AG09309 (cell line): ENCODE data around the gene RBP2.

Experiments
- DNase-seq: peaks from one replicate; pipeline ENCODE4 v3.0.0-alpha.2; 2010; ENCODE audit warnings: low read depth
- H3K4me3 ChIP-seq: 2 replicates; pipeline ENCODE4 v1.5.1; 2011; ENCODE audit warnings: mild to moderate bottlenecking, low read depth, low read length, moderate library complexity; ENCODE audit not compliant: control insufficient read depth
- CTCF ChIP-seq: IDR thresholded peaks from 2 replicates; pipeline ENCODE4 v1.5.1; 2011; ENCODE audit warnings: mild to moderate bottlenecking, low read depth, low read length, inconsistent platforms; ENCODE audit not compliant: insufficient read depth, control insufficient read depth; ENCODE audit errors: missing control alignments

RBP2 gene

DNA sequence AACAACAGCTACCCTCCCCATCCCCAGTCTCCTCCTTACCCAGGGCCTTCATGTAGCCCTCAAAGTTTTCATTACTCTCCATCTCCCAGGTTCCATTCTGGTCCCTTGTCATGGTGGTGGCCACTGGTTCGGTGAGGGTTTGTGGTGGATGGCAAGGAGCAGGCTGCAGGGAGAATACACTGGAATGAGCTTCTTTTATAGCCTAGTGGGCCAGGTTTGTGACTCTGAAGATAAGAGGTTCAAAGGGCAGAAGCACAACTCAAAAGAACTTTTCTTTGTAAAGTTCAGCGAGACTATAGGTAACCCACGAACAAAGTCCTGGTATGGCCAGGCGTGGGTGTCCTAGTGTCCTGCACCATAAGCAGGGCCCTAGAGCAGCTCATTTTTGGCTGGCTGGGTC lies at the start of gene RBP2:
TSS of gene RBP2 (minus strand) at position 169 of the 400 bp plus-strand sequence. CDS start at position 112, 57 bp downstream.
- DNase-seq: no peak

GRCh38 chr3:139524841-139525636 lies 48.7 kb upstream of the RBP2 start:
- no peak for DNase-seq
- H3K4me3 ChIP-seq: no peak overlapping the region
- no peak for TF ChIP-seq CTCF

More for the DNA sequence above, at the start of gene RBP2:
- no peak for TF ChIP-seq CTCF
- no peak within 1 kb of the TSS for H3K4me3 ChIP-seq

DNA sequence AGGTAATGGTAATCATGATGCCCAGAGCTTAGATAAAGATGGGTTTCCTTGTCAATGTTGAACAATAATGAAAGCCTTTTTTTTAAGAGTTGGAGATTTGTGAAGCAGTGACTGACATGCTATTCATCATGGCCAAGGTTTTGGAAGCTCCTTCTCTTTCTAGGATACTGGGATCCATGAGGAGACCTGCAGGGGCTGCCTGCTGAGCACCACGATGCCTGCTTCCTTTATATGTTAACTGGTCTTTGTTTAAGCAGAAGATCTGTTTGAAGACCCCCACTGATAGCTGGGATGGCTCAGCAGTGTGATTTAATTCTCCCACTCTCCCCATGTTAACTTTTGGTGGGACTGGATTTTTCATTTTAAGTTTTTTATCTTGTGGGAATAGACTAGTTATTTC lies 47.4 kb upstream of the RBP2 start:
- DNase-seq: no peak
- no peak overlapping the region for H3K4me3 ChIP-seq
- TF ChIP-seq CTCF: no peak

- no peak for TF ChIP-seq CTCF
- no peak for DNase-seq
- no peak overlapping the region for H3K4me3 ChIP-seq
Observed at GRCh38 chr3:139523166-139523565, 46.9 kb upstream of the RBP2 start.

DNA sequence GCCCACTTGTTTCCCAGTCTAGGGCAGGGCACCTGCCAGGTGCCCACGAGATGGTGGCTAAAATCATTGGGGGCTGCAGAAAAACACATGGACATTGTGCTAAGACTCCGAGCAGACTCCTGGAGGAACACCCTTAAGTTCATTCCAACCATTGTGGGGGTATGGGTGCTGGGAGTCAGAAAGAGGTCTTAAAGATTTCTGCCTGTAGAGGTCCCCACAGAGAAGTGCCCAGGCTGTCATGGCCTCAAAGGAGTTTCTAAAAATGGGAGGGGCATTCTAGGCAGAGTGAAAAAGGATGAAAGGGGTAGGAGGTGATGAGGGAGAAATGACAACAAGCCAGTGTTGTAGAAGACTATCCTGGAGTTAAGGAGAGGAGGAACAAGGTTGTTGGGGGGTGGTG lies 46.1 kb upstream of the RBP2 start:
- H3K4me3 ChIP-seq: no peak overlapping the region
- TF ChIP-seq CTCF: no peak
- no peak for DNase-seq

DNA sequence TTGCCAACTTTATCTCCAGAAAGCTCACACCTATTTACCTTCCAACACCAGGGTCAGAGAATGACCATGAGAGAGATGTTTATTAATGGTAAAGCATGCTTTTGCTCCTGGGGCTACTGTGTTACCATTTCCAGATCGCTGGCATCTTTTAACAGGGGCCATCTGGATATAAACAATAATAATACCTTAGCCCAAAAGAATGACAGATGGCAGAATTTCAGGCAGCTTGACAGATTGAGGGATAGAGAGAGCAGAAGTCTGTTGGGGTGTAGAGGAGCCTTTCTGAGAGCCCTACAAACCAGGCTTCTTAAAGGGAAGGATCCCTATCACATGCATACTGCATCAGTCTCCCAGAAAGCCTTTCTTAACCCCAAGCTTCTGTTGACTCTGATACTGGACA lies 45.5 kb upstream of the RBP2 start:
- no peak for DNase-seq
- H3K4me3 ChIP-seq: no peak overlapping the region
- no peak for TF ChIP-seq CTCF
